ENCODE results near the gene BCAS1. TPM values are rescaled to one million over a fixed set of nuclear protein-coding genes. Genes with fewer than 3 reads are reported as not detected.

BCAS1 gene
- total RNA-seq, 1 donor from 2014 or later, result 2.8 TPM

- Histone ChIP-seq H3K9me3 (no peaks in the 10 kb centered on the region), H3K4me3 (no peak overlapping the region), H3K4me1 (no peaks in the 10 kb centered on the region), H3K27ac (no peak overlapping the region), H3K27me3 (ENCODE audit: low read depth) (no peaks in the 10 kb centered on the region), H3K36me3 (no peaks in the 10 kb centered on the region)
- intact Hi-C loops (cut with DNase I), result no loop called here
- TF ChIP-seq, protein P1, sequence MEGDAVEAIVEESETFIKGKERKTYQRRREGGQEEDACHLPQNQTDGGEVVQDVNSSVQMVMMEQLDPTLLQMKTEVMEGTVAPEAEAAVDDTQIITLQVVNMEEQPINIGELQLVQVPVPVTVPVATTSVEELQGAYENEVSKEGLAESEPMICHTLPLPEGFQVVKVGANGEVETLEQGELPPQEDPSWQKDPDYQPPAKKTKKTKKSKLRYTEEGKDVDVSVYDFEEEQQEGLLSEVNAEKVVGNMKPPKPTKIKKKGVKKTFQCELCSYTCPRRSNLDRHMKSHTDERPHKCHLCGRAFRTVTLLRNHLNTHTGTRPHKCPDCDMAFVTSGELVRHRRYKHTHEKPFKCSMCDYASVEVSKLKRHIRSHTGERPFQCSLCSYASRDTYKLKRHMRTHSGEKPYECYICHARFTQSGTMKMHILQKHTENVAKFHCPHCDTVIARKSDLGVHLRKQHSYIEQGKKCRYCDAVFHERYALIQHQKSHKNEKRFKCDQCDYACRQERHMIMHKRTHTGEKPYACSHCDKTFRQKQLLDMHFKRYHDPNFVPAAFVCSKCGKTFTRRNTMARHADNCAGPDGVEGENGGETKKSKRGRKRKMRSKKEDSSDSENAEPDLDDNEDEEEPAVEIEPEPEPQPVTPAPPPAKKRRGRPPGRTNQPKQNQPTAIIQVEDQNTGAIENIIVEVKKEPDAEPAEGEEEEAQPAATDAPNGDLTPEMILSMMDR (IDR thresholded peaks at IDR 0.05), result no peak
- ATAC-seq, result no peak
- DNase-seq, result no peak
These were observed 13.4 kb downstream of the BCAS1 start for GRCh38 chr20:54056762-54057639.

DNA sequence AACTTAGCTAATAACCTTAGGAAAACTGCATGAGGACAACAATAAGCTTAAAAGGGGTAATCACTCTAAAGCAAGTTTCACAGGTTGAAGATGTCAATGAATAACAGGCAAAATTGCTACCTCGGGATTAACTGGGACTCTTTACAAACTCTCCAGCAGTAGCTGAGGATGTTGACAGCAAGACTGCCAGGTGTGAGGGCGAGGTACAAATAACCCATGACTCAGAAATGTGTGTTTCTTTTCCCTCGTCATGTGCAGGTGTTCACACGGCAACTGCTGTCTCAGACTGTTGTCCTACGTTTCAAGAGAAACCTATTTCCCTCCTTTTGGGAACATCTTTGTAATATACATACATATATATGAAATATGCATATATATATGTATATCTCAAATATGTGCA, 15.9 kb downstream of the BCAS1 start:
- Histone ChIP-seq H3K4me3 (no peak overlapping the region), H3K4me1 (no peaks in the 10 kb centered on the region), H3K27me3 (ENCODE audit: low read depth) (no peaks in the 10 kb centered on the region), H3K27ac (no peak overlapping the region), H3K36me3 (no peaks in the 10 kb centered on the region), H3K9me3 (no peaks in the 10 kb centered on the region)
- no peak for DNase-seq
- TF ChIP-seq, protein P1 (IDR thresholded peaks at IDR 0.05), result no peak
- no peak for ATAC-seq
- intact Hi-C loops (cut with DNase I), result no loop called here

DNA sequence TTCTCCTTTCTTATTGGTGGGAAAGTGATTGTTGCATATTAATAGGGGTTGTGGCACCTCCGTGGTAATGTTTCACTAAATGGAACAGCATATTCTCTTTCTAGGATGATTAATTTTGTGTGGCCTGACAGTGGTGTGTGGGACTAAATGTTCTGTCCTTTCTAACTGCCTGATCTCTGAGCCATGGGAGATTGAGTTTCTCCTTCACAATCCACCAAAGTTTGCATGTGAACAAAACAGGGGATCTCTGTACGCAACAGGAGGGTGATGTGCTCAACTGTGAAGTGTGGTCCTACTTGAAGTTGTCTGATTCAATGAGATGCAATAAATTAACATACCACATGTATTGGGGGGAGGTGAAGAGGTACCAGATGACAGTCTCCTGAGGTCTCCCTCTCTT, 19.3 kb downstream of the BCAS1 start:
- Histone ChIP-seq H3K9me3 (no peaks in the 10 kb centered on the region), H3K27ac (no peak overlapping the region), H3K4me1 (no peaks in the 10 kb centered on the region), H3K4me3 (no peak overlapping the region), H3K27me3 (ENCODE audit: low read depth) (no peaks in the 10 kb centered on the region), H3K36me3 (no peaks in the 10 kb centered on the region)
- TF ChIP-seq, protein P1 (IDR thresholded peaks at IDR 0.05), result no peak
- DNase-seq (no peak), ATAC-seq (no peak)
- intact Hi-C loops (cut with DNase I), result no loop called here

DNA sequence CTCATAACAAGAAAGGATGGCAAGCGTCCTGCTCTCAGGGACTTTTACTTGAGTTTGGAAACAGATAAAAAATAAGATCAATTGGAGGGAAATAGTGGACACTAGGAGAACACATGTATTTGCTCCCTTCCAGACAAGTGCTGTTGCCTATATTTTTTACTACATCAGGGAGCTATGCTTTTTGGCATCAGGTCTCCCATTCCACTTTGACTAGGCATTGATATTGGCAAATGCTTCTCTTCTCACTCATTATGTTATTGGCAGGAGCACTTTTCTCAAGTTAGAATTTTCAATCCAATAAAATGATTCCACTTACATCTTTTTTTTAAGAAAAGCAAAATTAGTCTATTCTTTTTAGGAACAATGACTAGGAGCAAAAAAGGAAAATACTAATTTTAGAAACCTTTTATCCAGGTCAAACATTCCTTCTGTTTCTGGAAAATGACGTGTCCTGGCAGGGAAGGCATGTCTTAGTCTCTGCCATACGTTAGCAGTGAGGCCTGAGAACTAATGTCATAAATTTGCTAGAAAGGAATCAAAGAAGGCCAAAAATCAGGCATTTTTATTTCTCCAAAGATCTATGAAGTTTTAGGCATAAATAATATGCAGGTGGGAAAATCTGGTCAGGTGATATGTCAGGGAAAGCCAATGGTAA, 21.4 kb downstream of the BCAS1 start:
- no peaks in the 10 kb centered on the region for H3K27me3 ChIP-seq (ENCODE audit: low read depth)
- H3K27ac ChIP-seq, result no peak overlapping the region
- H3K36me3 ChIP-seq, result no peaks in the 10 kb centered on the region
- ATAC-seq, result no peak
- intact Hi-C loops (cut with DNase I), result no loop called here
- TF ChIP-seq, protein P1 (IDR thresholded peaks at IDR 0.05), result no peak
- DNase-seq, result no peak
- no peak overlapping the region for H3K4me3 ChIP-seq
- H3K4me1 ChIP-seq, result no peaks in the 10 kb centered on the region
- no peaks in the 10 kb centered on the region for H3K9me3 ChIP-seq

DNA sequence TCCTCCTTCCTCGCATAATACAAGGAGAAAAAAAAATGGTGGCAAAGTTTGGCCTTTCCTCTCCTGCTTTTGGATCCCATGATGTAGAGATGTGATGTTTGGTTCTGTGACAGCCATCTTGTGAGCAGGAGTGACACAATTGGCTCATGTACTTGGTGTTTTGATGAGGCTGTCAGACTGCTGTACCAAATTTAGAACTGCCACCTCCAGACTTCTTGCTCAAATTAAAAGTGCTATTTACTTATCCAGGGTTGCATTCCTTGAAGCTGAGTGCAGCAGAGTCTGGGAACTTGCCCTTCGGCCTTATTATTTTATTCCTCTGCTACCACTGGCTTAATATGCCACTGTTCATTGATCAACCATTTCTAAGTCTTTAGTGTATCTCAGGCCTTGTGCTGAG, 21.9 kb downstream of the BCAS1 start:
- TF ChIP-seq, protein P1 (IDR thresholded peaks at IDR 0.05), result no peak
- Histone ChIP-seq H3K4me3 (no peak overlapping the region), H3K27me3 (ENCODE audit: low read depth) (no peaks in the 10 kb centered on the region), H3K27ac (no peak overlapping the region), H3K36me3 (no peaks in the 10 kb centered on the region), H3K9me3 (no peaks in the 10 kb centered on the region), H3K4me1 (peaks cover 4% of the 10 kb centered on the region)
- intact Hi-C loops (cut with DNase I), result no loop called here
- DNase-seq (no peak), ATAC-seq (no peak)
